OCI-M1 (cell line): ENCODE data around the gene ADAM33.

Source experiments
- DNase-seq: peaks from one replicate; lab custom pipeline; 2025; lab: John Stamatoyannopoulos, UW

The ADAM33 gene

DNA sequence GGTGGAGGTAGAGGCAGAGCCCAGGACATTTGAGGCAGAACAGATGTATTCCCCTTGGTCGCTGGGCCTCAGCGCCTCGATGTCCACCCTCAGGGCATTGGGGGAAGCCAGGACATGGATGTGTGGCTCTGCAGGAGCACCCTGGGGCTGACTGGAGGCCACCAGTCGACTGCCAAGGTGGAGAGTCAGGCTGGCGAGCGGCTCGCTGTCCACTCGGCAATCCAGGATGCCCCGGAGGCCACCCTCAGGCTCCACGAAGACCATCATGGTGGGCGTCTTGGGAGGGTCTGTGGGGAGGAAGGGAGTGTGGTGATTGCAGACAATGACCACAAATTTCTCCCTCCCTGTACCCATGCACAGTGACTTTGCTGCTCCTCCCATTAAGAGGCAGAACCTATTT, 8.2 kb upstream of the ADAM33 start:
- no peak for DNase-seq

DNA sequence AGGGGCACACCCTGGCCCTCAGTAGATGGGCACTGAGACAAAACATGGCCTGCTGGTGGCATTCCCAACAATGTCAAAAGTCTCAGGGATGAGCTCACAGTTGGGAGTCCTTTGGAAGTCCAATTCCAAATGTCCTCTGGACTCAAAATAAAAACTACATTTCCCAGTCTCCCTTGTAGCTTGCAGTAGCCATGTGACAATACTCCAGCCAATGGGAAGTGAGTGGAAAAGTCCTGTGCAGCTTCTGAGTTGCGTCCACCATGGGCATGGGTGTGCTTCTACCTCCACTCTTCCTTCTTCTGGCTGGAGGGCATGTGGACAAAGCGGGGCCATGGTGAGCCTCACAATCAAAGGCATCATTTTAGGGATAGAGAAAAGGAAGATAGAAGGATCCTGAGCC, 5.8 kb upstream of the ADAM33 start:
- DNase-seq, result no peak

DNA sequence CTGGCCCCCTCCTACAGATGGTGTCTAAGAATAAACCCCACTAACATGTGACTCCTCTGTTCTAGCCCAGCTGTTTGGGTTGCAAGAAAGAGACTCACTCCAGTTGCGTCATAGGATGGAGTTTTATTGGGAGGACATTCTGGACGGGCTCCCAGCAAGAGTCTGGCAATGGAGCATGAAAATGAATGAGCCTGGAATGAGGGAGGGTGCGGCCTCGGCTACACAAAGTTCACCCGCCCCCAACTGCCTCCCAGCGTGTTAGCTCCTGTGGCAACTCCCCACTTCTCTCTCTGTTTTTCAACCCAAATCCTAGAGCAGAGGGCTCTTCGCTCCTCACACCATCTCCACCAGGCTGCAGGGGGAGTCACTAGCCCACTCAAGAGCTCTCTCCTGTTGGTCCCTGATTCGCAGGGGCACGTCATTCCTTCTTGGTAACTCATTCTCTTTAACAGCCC, 5.1 kb upstream of the ADAM33 start:
- DNase-seq, result no peak

DNA sequence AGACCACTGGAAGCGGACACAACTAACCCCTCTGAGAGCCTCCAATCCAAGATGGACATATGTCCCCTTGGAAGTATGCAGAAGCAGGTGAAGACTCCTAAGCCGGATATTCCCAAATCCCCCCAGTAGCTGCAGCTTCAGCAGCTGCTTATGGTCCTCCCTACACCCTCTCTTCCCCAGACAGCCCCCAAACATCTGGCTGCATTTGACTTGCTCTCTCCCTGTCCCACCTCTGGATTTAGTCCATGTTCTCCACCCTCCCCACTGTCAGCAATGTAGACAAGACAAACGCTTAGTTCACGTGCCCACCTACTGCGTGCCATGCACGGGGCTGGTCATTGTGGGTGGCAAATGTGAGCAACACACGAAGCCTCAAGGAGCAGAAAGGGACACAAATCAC, 4.6 kb upstream of the ADAM33 start:
- no peak for DNase-seq

DNA sequence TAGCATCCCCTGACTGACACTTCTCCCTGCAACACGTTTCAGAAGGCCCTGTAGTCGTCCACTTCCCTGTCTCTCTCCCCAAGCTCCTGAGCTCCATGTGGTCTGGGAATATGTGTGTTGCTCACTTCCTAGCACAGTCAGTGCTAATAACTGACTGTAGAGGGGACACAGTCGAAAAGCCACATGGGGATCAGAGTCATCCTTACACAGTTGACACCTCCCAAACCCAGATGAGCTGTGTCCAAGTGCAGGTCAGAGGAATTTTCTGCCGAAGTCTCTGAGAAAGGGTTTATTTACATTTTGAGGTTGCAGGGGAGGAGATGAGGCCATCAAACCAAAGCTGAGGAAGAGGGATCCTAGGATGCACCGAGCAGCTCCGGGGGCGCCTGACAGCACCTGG, 3.5 kb upstream of the ADAM33 start:
- no peak for DNase-seq

DNA sequence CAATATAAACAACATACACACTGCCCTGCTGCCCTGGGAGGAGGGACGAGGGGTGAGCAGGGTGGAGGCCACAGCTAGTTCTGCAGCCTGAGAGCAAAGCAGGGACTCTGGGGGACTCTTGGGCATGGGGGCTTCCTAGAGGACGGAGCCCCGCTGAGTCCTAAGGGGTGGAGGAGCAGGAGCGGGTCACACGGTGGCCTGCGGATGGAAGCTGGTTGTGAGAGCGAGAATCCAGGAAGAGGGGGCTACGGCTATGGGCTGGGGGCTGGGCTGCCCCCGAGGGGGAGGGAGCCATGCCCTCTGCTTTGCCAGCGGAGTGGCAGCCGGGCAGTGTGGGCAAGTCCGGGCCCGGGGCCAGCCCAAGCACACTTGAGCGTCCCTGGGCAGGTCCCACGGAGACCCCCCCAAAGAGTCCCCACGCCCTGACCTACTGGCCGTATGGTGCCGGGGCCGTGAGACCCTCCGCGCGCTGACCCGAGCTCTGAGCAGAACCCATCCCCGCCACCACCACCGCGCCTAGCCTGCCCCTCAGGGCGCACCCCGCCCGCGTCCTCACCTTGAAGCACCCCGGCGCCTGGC, 369 bp downstream of the ADAM33 start:
- DNase-seq, result no peak

DNA sequence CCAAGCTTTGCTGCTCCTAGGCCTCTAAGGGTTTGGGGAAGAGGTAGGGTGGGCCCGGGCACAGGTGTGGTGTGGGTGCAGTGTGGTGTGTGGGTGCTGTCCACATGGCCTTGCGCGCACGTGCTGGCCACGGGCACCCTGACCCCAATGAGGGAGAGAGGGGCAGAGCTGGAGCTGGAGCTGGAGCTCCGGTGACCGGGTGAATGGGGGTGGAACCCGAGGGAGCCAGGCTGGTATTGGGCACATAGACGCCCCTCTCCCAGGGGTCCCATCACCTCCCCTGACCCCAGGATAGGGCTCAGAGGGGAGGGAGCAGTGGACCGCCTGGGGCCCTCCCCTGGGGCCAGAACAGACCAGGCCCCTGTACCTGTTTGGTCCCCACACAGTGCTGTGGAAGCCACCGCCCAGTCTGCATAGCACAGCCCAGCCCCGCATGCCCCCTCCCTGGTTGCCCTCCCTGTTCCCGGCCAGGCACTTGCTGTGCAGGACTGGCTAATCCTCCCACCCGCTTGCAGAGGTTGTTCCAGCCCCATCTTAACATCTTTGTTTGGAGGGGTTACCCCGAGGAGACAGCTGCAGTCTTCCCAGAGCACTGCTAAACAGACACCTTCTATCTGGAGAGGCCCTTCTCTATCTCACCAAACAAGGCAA, 984 bp downstream of the ADAM33 start:
- DNase-seq, result no peak

DNA sequence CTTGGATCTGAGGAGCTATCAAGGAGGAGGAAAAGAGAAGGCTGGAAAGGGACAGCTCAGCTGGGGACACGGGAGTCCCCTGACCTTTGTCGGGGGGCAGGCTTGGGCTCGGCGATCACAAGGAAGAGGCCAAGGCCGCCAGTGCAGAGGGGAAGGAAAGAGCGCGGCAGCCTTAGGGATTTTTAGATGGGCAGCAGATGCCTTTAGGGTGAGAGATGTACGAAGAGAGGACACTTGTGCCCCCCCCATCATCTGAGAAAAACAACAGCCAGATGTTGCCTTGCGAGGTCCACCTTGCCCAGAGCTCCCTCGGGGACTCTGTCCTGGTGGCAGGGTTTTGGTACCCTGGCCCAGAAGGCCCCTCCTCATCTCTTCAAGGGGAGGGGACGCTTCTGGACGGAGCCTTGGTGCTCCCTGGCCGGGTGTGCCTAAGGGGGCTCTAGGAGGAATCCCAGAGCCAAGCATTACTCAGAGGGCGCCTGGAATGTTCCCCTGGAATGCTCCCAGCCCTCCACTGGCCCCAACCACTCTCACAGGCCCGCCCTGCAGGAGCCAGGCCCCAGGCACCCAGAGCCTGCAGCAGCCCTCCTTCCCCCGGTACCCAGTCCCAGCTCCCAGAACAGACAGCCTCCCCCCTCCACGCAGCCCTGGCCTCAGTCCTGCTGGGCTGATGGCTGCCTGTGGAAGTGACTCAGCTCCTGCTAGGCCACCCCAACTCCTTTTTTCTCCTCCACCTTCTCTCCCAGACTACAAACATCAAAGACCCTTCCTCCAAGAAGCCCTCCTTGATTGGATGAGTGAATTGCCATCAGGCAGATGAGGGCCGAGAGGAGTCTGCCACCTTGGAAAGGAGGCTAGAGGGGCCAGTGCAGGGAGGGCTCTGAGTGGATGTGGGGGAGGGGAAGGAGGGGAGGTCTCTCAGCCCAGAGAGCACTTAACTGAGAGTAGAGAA, 1.8 kb downstream of the ADAM33 start:
- DNase-seq, result no peak

DNA sequence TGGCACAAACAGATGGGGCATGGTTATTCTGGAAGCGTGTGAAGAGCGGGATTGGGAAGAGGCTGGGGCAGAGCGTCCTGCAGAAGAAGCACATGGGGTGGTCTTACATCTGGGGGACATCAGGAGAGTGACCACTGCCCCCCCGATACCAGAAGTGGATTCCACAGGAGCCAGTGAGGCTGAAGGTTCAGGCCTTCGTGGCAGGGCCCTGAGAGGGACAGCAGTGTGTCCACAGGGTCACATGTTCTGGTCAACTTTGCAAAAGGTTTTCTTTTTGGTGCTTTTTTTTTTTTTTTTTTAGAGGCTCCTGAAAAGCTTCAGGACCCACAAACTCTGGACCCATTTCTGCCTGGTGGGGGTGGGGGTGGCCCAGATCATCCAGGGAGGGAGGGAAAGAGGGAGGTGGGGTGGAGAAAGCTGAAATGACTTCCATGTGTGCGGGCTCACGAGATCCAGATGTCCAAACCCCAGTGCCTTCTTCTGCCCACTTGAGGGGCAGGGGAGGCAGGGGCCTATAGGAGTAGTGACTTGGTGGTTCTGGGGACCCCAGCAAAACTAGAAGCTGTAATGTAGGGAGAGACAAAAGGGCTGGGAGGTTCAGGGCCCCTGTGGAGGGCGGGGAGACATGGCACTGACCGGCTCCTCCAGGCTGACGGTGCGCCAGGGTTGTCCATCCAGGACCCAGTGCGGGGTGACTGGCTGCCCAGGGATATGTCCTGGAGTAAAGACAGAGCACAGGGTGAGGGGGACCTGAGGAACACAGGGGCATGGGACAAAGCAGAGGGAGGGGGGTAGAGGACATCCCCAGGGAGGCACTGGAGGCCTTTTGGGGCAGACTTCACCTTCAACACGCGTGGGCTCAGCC, 2.7 kb downstream of the ADAM33 start:
- DNase-seq, result no peak

DNA sequence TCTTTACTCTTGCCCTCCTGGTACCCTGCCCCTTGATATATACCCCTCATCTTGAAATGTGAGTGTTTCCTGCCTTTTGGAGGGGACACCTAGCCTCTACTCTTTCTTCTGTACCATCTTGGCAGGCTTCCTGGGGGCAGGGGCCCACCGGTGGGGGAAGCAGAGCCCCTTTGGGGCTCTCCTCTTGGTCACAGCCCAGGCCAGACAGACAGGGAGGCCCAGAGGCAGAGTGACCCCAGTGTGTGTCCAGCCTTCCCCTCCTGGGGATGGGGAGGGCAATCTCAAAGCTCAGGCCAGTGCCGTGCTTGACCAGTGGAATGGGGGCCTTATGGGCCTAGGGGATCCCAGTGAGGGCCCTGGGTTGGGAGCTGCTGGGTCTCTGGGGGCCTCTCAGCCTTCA, 3.6 kb downstream of the ADAM33 start:
- DNase-seq, result no peak

DNA sequence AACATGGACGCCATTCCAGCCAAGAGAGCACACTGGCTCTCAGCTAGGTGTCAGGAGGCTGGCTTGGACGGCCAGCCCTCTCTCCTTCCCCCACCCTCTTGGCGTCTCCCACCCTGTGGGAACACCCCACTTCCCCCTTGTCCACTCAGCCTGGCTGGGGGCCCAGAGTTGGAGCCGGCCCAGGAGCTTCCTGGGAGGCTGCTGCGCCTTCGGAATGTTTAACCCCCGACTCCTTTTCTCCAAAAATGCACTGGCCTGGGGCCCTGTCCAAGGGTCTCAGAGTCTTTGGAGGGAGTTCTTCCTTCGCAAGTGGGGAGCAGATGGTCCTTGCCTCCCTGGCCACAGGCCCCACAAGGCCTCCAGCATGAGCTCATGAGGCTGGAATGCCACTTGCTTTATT, 4.1 kb downstream of the ADAM33 start:
- DNase-seq, result no peak

DNA sequence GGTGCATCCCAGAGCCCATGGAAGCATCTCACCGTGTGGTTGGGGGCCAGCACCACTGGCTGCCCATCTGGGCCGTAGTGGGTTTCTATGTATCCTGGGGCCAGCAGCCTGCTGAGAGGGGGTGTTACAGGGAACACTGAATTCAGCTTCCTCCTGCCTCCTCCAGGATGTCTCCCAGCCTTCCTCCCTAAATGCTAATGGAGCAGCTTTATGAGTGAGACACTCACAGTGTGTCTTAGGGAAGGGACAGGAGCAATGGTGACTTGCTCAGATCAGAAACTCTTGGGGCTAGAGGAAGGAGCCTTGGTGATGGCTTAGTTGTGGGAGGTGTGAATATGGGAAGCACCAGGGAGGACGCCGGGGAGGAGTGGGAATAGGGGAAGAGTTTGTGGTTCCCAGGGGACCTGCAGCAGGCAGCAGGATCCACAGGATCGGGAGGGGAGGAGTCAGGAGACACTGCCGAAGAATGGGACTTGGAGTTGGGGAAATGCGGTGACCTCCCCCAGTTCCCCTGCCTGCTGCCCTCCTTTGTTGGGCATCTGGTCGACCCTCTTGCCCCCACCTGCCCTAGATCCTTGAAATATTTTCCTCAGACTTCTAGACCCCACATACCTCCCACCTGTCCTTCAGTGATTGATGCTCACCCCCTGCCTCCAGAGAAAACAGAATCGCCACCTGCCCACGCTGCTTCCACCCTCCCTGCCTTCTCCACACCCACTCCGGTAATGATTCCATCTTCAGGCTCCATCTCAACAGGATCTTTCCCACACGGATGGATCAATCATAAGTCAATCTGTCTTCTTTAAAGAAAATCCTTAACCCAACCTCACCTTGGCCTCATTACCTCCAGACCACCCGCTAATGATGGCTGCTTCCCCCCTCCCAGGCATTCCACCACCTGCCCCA, 6.6 kb downstream of the ADAM33 start:
- no peak for DNase-seq

DNA sequence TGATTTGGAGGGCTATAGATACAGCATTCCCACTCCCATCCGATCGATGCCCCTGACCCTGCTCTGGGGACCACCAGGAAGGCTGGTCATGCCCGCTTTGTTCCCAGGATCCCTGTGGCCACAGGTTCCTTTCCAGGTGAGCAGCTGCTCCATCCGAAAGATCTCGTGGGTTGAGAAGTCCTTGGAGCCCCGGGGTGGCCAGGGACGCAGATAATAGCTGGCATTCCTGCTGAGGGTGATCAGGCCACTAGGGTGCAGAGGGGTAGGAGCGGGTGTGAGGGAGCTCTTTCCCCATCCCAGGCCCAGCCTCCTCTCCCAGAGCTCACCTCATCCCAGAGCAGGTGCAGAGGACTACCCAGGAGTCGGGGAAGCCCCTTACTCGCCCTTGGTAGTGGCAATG, 7.4 kb downstream of the ADAM33 start:
- no peak for DNase-seq

DNA sequence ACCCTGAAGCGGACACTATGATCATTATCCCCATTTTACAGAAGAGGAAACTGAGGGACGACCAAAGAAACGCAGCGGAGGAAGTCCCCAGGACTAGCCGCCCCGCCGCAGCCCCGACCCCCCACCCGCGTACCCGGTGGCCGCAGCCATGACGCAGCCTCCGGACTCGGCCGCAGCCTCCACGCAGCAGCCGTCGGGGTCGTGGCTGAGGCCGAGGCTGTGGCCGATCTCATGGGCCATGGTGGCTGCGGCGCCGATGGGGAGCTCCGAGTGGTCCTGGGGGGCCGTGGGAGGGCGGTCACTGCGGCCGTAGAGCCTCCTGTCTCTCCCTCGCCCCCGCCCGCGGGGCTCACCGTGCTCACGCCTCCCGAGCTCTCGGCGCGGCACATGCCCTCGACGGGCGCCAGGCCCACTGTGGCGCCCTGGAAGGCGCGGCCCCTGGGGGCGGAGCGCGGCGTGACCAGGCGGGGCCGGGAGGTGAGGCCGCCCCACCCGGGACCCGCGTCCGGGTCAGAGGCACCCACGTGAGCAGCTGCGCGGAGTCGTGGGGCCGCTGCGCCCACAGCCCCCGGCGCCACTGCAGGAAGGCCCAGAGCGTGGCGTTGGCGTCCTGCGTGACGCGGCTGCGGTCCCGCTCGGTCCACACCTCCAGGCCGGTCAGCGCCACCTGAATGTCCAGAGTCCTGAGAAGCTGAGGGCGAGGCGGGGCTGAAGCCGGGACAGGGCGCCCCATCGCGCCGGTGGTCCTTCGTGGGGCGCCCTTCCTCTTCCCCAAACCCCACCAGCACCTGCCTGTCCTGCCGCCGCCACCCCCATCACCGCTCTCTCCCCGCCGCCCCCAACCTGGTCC, 8.4 kb downstream of the ADAM33 start:
- no peak for DNase-seq

DNA sequence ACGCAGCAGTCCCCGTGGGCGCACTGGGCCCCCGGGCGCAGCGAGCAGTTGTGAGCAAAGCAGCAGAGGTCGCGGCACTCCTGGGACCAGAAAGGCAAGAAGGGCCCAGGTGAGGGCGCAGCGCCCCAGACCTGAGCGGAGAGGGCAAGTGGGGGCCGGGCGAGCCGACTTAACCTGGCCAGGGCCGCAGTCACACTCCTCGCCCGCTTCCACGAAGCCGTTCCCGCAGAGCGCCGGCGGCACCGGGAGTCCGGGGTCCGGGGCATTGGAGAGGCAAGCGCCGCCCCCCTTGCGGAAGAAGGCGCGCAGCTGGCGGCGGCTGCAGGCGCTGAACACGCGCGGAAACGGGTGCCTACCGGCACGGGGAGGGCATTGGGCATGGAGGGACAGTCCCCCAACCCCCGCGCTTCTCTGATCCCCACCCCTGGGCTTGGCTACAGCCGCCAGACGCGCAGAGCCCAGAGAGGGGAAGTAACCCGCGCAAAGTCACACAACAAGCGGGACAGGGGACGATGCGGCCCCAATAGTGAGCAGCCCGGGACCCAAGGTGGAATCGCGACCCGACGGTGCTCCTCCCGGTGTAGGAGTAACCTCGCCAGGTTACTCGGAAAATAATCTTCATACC, 9.2 kb downstream of the ADAM33 start:
- no peak for DNase-seq

DNA sequence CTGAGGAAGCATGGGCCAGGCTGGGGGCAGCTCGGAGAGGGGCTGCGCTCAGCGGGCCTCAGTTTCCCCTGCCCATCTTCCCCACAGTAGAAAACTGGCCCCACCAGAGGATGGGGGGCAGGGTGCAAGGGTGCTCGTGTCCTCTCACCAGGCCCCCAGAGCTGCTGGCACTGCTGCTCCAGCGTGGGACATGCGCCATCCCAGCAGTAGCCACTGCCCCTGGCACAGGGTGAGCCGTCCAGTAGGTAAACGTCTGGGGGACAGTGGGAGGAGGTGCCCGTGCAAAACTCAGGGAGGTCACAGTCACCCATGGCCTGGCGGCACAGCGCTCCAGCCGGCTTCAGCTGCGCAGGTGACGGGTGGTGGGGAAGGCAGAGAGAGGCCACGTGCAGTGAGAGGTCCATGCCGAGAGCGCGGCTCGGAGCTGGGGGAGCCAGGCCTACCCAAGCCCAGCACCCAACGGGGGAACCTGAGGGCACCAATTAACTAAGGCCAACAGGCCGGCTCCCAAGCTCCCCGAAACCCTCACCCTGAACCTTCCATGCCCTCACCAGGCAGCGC, 9.7 kb downstream of the ADAM33 start:
- DNase-seq, result no peak

DNA sequence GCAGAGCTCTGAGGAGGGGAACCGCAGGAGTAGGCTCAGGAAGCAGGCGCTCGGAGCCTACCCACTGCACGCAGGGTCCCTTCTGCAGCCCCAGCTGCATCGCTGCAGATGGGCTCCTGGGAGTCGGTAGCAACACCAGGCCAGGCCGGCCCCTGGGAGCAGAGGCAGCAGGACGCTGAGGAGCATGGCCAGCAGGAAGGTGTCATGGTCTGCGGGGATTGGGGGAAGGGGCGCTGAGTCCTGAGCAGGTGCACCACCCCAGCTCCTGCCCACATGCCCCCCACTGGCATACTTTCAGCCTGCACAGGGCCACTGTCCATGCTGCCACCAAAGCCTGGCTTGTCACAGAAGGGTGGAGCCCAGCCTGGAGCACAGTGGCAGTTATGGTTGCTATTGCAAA, 10.9 kb downstream of the ADAM33 start:
- DNase-seq, result no peak

DNA sequence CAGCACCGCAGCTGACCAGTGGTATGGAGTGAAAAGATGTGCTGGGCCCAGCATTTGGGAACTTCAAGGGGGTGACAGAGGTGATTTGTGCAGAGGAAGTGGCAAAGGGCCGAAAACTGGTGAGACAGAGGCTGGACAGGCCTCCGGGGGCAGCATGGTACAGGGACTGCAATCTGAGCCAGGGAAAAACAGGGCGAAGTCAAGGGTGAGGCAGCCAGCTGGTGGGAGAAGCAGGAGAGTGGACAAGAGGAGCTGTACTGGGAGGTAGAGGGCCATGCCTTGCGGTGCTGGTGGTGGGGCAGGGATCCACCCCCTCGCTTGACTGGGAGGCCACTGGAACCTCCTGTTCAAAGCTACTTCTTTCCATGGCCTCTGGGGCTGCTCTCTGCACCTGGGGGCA, 11.3 kb downstream of the ADAM33 start:
- peak; percentile 16 for DNase-seq

DNA sequence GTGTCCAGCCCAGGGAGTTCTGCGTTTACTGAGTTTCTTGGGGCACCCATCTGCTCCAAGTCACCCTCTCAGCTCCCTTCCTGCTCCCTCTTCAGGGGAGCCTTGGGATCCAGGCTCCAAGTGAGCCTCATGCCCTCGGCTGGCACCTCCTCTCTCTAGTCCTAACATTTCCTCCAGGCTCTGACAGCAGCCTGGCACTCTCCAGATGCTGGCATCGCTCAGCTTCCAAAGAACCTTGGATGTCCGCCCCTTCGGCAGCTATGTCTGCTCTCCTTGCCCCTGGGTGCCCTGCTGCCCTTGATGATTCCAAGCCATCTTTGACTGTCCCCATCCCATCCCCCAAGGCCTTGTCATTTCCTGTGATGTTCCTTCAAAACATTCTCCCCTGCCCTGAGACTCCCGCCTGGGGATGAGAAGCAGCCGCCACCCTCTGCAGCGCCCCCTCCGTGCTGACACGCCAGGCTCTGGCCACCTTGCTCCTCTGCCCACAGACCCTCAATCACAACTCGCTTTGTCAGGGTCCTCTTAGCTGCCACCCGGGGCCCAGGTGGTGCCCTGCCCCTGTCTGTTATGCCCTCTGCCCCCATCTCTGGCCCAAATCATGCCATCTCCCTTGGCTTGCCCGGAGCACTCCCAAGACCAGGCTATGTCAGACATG, 12.0 kb downstream of the ADAM33 start:
- no peak for DNase-seq
